SK-N-MC (cell line): ENCODE measurements around the gene CCDC81.

Experiments
- EZH2 ChIP-seq: fragments of 200-600 bp; sonication (generic); IDR thresholded peaks from one replicate; pipeline ENCODE4 v1.6.1; 2017; ENCODE audit warnings: antibody characterized with exemption
- FOXP2 ChIP-seq: optimal IDR thresholded peaks from 2 replicates; pipeline ENCODE3; 2011; ENCODE audit warnings: mild to moderate bottlenecking, moderate library complexity; ENCODE audit not compliant: insufficient read depth; ENCODE audit errors: extremely low read length, control extremely low read depth
- POLR2AphosphoS5 ChIP-seq: IDR thresholded peaks from 2 replicates; pipeline ENCODE4 v1.6.1; 2012; ENCODE audit warnings: mild to moderate bottlenecking, low read depth, low read length, borderline replicate concordance

- TF ChIP-seq EZH2 (no peak), POLR2AphosphoS5 (no peak), FOXP2 (no peak)
Measured at GRCh38 chr11:86431258-86431657, 56.6 kb downstream of the CCDC81 start.
